Tibial nerve (tissue), 4 donors: Measurements from ENCODE around the gene PTPRM. TPM values are rescaled to one million over a fixed set of nuclear protein-coding genes. Genes with fewer than 3 reads are reported as not detected.

ENCODE experiments used
- DNase-seq, 2 donors: peaks; one replicate each; pipeline ENCODE4 v3.0.0-alpha.2; 2019; ENCODE audit warnings: low spot score in 2 of 2
- H3K27ac ChIP-seq, 4 donors: fragments of 200-600 bp; sonication (generic) in 3 of 4; one replicate each; pipeline ENCODE4 v1.5.1; 2017 to 2019; ENCODE audit warnings: mild to moderate bottlenecking in 1 of 4
- H3K27me3 ChIP-seq, 2 donors: fragments of 200-600 bp; sonication (generic) in 1 of 2; one replicate each; pipeline versions ENCODE4 v1.5.1 to v1.6.0; 2017 to 2019
- H3K36me3 ChIP-seq, 3 donors: fragments of 200-600 bp; sonication (generic); one replicate each; pipeline ENCODE4 v1.5.1; 2018 to 2019
- H3K4me1 ChIP-seq, 4 donors: fragments of 200-600 bp; sonication (generic) in 3 of 4; one replicate each; pipeline ENCODE4 v1.5.1; 2017 to 2019
- H3K4me3 ChIP-seq, 4 donors: fragments of 200-600 bp; sonication (generic) in 3 of 4; one replicate each; pipeline ENCODE4 v1.5.1; 2017 to 2019; ENCODE audit warnings: mild to moderate bottlenecking in 1 of 4, moderate library complexity in 1 of 4
- H3K9me3 ChIP-seq, 4 donors: fragments of 200-600 bp; sonication (generic) in 3 of 4; one replicate each; pipeline ENCODE4 v1.5.1; 2017 to 2019
- EP300 ChIP-seq, 2 donors: sonication (generic); formaldehyde crosslinking; IDR thresholded peaks; one replicate each; pipeline ENCODE4 v1.6.1; 2017; ENCODE audit warnings: antibody characterized with exemption in 2 of 2, mild to moderate bottlenecking in 1 of 2
- POLR2A ChIP-seq, 2 donors: fragments of 450-650 bp; IDR thresholded peaks; one replicate each; pipeline ENCODE4 v1.6.1; 2017; ENCODE audit warnings: antibody characterized with exemption in 2 of 2, mild to moderate bottlenecking in 2 of 2, moderate library complexity in 2 of 2
- WGBS, 2 donors: methylation state at CpG; one replicate each; pipeline ENCODE4 v1.1.5; 2018; 5-methylcytosine and 5-hydroxymethylcytosine counted together
- total RNA-seq, 4 donors: library from RNA; depleted of rRNA; stranded (reverse); fragments of >200 nt; gene quantifications; one replicate each; pipeline ENCODE4 v1.1.0, GENCODE V29; 2016
- TF ChIP-seq, protein P1 (sequence below), 5 experiments: fragments of 200-600 bp in 3 of 5; fragments of 450-650 bp in 2 of 5; sonication (generic) in 3 of 5; IDR thresholded peaks; one replicate each; pipeline ENCODE4 v1.5.1; 2016 to 2019; ENCODE audit warnings: antibody characterized with exemption in 5 of 5, mild to moderate bottlenecking in 3 of 5, moderate library complexity in 2 of 5

PTPRM gene
- total RNA-seq, 4 donors from 2014 or later = 62.2 to 92.4 (median 80.7) TPM

DNA sequence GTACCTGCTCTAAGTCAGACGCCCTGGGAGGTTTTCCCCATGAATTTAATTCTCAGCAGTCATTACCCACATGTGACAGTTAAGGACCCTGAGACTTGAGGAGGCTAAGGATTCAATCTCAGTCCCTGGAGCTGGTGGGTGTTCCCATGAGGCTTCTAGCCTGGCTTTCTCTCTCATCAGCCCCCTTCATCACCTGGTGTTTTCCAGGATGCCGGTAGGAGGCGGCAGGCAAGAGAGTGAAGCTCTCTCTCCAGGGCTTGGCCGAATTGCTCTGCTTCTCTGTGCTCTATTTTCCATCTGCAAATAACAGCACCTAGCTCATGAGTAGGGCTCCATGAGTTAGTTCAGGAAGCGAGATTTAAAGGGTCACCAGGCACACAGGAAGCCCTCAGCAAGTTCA is 241.9 kb downstream of the PTPRM start:
- Histone ChIP-seq H3K27me3 (no peaks in the 10 kb centered on the region), H3K36me3 (peaks cover 0 to under 1% (median 0%) of the 10 kb centered on the region in 3 donors), H3K4me3 (no peak overlapping the region), H3K27ac (no peak overlapping the region), H3K9me3 (peaks cover 0 to 8% (median 2%) of the 10 kb centered on the region in 4 donors), H3K4me1 (peaks cover 0 to 6% (median 0%) of the 10 kb centered on the region in 4 donors)
- TF ChIP-seq, protein P1, sequence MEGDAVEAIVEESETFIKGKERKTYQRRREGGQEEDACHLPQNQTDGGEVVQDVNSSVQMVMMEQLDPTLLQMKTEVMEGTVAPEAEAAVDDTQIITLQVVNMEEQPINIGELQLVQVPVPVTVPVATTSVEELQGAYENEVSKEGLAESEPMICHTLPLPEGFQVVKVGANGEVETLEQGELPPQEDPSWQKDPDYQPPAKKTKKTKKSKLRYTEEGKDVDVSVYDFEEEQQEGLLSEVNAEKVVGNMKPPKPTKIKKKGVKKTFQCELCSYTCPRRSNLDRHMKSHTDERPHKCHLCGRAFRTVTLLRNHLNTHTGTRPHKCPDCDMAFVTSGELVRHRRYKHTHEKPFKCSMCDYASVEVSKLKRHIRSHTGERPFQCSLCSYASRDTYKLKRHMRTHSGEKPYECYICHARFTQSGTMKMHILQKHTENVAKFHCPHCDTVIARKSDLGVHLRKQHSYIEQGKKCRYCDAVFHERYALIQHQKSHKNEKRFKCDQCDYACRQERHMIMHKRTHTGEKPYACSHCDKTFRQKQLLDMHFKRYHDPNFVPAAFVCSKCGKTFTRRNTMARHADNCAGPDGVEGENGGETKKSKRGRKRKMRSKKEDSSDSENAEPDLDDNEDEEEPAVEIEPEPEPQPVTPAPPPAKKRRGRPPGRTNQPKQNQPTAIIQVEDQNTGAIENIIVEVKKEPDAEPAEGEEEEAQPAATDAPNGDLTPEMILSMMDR (IDR thresholded peaks at IDR 0.05) = no peak
- TF ChIP-seq POLR2A (IDR thresholded peaks at IDR 0.05) (no peak), EP300 (IDR thresholded peaks at IDR 0.05) (no peak)
- no peak for DNase-seq
- 74 to 92% methylated on average over 5 of the region's 5 CpGs for WGBS, 2 donors

DNA sequence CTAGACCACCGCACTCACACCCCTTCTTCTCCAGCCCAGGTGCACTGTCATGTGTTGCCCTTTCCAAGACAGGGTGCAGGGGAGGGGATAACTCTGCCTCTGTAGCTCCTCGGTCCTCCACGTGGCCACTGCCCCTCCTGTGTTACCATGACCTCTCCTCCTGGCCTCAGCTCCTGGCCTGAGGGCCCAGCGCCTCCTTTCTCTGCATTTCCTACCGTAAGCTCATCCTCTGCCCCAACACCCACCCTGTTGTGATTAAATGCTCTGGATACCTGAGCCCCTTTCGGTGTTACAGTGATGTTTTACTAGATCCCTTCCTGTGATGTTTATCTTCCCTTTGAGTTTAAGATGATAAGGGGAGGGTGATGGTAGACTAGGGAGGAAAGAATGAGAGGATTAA is 242.3 kb downstream of the PTPRM start:
- Histone ChIP-seq H3K36me3 (peaks cover 0 to 5% (median 0%) of the 10 kb centered on the region in 3 donors), H3K9me3 (peaks cover 0 to 13% (median 2%) of the 10 kb centered on the region in 4 donors), H3K4me1 (peaks cover 0 to 6% (median 0%) of the 10 kb centered on the region in 4 donors), H3K27me3 (no peaks in the 10 kb centered on the region), H3K27ac (no peak overlapping the region), H3K4me3 (no peak overlapping the region)
- no peak for DNase-seq
- TF ChIP-seq POLR2A (IDR thresholded peaks at IDR 0.05) (no peak), EP300 (IDR thresholded peaks at IDR 0.05) (no peak)
- TF ChIP-seq, protein P1 (IDR thresholded peaks at IDR 0.05) = no peak
- 82 to 92% methylated on average over 6 of the region's 6 CpGs for WGBS, 2 donors

GRCh38 chr18:7809978-7810377 is 242.9 kb downstream of the PTPRM start:
- H3K27ac ChIP-seq = no peak overlapping the region
- H3K9me3 ChIP-seq = peaks cover 0 to 18% (median 5%) of the 10 kb centered on the region in 4 donors
- peaks cover 0 to 6% (median 0%) of the 10 kb centered on the region in 4 donors for H3K4me1 ChIP-seq
- 94 to 95% methylated on average over 5 of the region's 5 CpGs for WGBS, 2 donors
- no peaks in the 10 kb centered on the region for H3K27me3 ChIP-seq
- no peak overlapping the region for H3K4me3 ChIP-seq
- no peak for DNase-seq
- peaks cover 0 to 7% (median 0%) of the 10 kb centered on the region in 3 donors for H3K36me3 ChIP-seq
- TF ChIP-seq, protein P1 (IDR thresholded peaks at IDR 0.05) = no peak
- no peak for TF ChIP-seq EP300 (IDR thresholded peaks at IDR 0.05)
- no peak for TF ChIP-seq POLR2A (IDR thresholded peaks at IDR 0.05)

DNA sequence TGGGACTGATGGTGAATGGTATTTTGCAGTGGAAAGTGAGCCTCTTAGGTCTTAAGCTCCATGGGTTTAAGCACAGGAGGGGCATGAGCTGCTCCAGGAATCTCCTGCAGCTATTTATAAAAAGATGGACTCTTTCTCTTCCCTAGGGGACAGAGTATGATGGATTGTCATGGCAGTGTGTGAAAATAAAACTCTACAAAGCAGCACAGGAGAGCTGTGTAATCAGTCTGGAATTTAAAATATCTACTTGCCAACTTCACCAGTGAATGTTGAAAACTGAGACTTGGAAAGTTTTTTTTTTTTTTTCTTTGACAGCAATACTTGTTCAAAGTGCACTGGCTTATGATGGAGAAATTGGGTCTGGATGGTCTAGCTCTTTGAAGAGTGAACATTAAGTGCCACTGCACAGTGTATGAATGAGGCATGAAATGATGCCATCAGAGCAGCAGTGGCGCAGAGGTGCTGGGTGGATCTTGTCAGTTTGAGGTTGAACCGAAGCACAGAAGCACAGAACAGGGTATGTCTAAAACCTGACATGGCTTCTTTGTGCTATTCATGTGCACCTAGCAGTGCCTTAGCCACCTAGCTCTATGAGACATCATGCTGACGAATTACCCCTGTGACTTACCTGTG is 245.4 kb downstream of the PTPRM start:
- H3K27me3 ChIP-seq = no peaks in the 10 kb centered on the region
- H3K27ac ChIP-seq = no peak overlapping the region
- WGBS, 2 donors = 93 to 94% methylated on average over 3 of the region's 3 CpGs
- peaks cover 0 to 23% (median 6%) of the 10 kb centered on the region in 4 donors for H3K9me3 ChIP-seq
- no peak overlapping the region for H3K4me3 ChIP-seq
- TF ChIP-seq POLR2A (IDR thresholded peaks at IDR 0.05) (no peak), EP300 (IDR thresholded peaks at IDR 0.05) (no peak)
- TF ChIP-seq, protein P1 (IDR thresholded peaks at IDR 0.05) = no peak
- peaks cover 0 to 12% (median 0%) of the 10 kb centered on the region in 4 donors for H3K4me1 ChIP-seq
- no peak for DNase-seq
- H3K36me3 ChIP-seq = peaks cover 0 to 7% (median 0%) of the 10 kb centered on the region in 3 donors

DNA sequence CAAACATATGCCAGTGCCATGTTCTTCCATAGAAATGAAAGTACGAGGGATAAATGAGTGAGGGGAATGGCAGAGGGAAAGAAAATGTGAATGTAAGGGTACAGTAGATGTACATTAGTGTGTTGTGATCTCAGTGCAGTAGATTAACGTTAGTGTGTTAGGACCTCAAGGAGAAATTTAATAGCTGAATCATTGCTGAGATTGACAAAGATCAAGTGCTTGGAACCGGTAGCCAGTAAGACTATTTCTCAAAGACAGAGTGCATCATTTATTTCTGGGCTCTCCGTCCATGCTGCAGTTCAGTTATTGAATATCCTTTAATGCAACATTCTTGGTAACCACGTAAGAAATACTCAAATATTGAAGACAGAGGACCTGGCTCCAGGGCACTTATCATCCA is 246.0 kb downstream of the PTPRM start:
- 90% methylated on average over 5 of the region's 5 CpGs for WGBS, 2 donors
- Histone ChIP-seq H3K36me3 (peaks cover 0 to 7% (median 0%) of the 10 kb centered on the region in 3 donors), H3K27ac (no peak overlapping the region), H3K27me3 (no peaks in the 10 kb centered on the region), H3K9me3 (peaks cover 0 to 23% (median 6%) of the 10 kb centered on the region in 4 donors), H3K4me1 (peaks cover 0 to 15% (median 0%) of the 10 kb centered on the region in 4 donors), H3K4me3 (no peak overlapping the region)
- DNase-seq = no peak
- TF ChIP-seq POLR2A (IDR thresholded peaks at IDR 0.05) (no peak), EP300 (IDR thresholded peaks at IDR 0.05) (no peak)
- TF ChIP-seq, protein P1 (IDR thresholded peaks at IDR 0.05) = no peak
